HFFc6 (cell line): ENCODE measurements around the gene MTSS2. TPM values are rescaled to one million over a fixed set of nuclear protein-coding genes. Genes with fewer than 3 reads are reported as not detected.
A peak's percentile ranks its signal among the peaks of the same experiment; 100 is the strongest.

ENCODE experiments used
- DNase-seq: peaks from one replicate; pipeline ENCODE4 v3.0.0-alpha.2; 2018
- H3K27ac Mint-ChIP-seq: 2 replicates; pipeline ENCODE4 v1.8.0; 2020; ENCODE audit warnings: mild to moderate bottlenecking, mixed read lengths
- H3K27me3 Mint-ChIP-seq: 2 replicates; pipeline ENCODE4 v1.8.0; 2021; ENCODE audit warnings: mild to moderate bottlenecking, moderate library complexity, mixed read lengths; ENCODE audit not compliant: insufficient read depth
- H3K36me3 Mint-ChIP-seq: 2 replicates; pipeline ENCODE4 v1.8.0; 2021; ENCODE audit warnings: low read depth, mixed read lengths
- H3K4me1 Mint-ChIP-seq: 2 replicates; pipeline ENCODE4 v1.8.0; 2020; ENCODE audit warnings: low read depth, mixed read lengths
- H3K4me3 Mint-ChIP-seq: 2 replicates; pipeline ENCODE4 v1.8.0; 2020; ENCODE audit warnings: mild to moderate bottlenecking, moderate library complexity, mixed read lengths
- H3K9me3 Mint-ChIP-seq: 2 replicates; pipeline ENCODE4 v1.8.0; 2020; ENCODE audit warnings: mild to moderate bottlenecking, mixed read lengths
- CTCF ChIP-seq: fragments of 200-600 bp; sonication (generic); IDR thresholded peaks from 2 replicates; pipeline ENCODE4 v1.5.0; 2021; ENCODE audit warnings: antibody characterized with exemption, mild to moderate bottlenecking
- total RNA-seq, 6 experiments: library from RNA; stranded (reverse); fragmentation: NEBNext Ultra II Directional; extraction: Animal tissue kit (Norgen Biotek cat#: 25700); gene quantifications; 2 replicates in 1 of 6; 3 replicates in 5 of 6; pipeline ENCODE4 v1.2.3, GENCODE V29; 2021

The MTSS2 gene
- total RNA-seq, 6 experiments from 2014 or later, result 82.0 to 96.1 (median 86.5) TPM

DNA sequence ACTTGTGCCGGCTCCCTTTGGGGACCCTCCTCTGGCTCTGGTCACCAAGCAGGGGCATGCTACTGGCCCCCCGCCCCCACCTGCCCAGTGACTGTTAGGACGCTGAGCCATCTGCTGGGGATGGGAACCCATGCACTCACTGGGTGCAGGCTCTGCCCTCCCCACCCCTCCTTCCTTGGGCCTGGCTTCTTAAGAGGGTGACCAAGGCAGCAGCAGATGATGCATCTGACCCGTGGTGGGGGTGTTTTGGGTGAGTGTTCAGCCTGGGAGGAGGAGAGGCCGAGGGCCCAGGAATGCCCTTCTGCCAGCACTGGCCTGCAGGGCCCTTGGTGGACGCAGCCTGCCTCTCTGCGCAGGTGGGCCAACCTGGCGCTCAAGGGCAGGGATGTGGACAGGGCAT is 19.2 kb upstream of the MTSS2 start:
- peaks cover 5% of the 10 kb centered on the region for H3K27me3 Mint-ChIP-seq
- H3K36me3 Mint-ChIP-seq, result no peaks in the 10 kb centered on the region
- no peaks in the 10 kb centered on the region for H3K9me3 Mint-ChIP-seq
- TF ChIP-seq CTCF, result peak; percentile 37; the same call in 1 of the 2 replicates
- H3K4me1 Mint-ChIP-seq, result peaks cover 80% of the 10 kb centered on the region
- peak; percentile 66 for DNase-seq
- H3K27ac Mint-ChIP-seq, result peak overlapping the region; percentile 100
- no peak overlapping the region for H3K4me3 Mint-ChIP-seq

DNA sequence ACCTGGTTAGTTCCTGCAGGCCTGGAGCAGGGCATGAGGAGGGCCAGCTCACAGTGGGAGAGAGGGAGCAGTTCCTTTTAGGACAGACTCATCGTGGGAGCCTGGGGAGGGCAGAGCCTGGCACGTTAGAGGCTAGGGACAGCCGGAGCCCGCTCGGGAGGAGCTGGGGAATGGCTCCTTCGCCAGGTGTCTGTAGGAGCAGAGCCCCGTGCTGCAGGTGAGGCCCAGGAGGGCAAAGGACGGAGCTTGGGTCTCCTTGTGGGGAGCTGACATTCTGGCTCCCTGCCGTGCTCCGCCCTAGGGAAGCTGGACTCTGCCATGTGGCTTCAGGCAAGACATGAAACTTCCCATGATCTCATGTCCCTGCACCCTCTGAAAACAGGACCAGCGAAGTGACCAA is 18.7 kb upstream of the MTSS2 start:
- Mint-ChIP-seq H3K4me3 (no peak overlapping the region), H3K4me1 (peaks cover 80% of the 10 kb centered on the region), H3K9me3 (no peaks in the 10 kb centered on the region), H3K27ac (peak overlapping the region; percentile 100), H3K36me3 (no peaks in the 10 kb centered on the region), H3K27me3 (peaks cover 5% of the 10 kb centered on the region)
- TF ChIP-seq CTCF, result no peak
- DNase-seq, result no peak

GRCh38 chr16:70703835-70704381 is 18.1 kb upstream of the MTSS2 start:
- no peak for DNase-seq
- Mint-ChIP-seq H3K27ac (peak overlapping the region; percentile 100), H3K4me1 (peaks cover 80% of the 10 kb centered on the region), H3K36me3 (peaks cover 4% of the 10 kb centered on the region; the same call in 1 of the 2 replicates), H3K9me3 (no peaks in the 10 kb centered on the region), H3K4me3 (peak overlapping the region; percentile 22), H3K27me3 (peaks cover 5% of the 10 kb centered on the region)
- no peak for TF ChIP-seq CTCF

DNA sequence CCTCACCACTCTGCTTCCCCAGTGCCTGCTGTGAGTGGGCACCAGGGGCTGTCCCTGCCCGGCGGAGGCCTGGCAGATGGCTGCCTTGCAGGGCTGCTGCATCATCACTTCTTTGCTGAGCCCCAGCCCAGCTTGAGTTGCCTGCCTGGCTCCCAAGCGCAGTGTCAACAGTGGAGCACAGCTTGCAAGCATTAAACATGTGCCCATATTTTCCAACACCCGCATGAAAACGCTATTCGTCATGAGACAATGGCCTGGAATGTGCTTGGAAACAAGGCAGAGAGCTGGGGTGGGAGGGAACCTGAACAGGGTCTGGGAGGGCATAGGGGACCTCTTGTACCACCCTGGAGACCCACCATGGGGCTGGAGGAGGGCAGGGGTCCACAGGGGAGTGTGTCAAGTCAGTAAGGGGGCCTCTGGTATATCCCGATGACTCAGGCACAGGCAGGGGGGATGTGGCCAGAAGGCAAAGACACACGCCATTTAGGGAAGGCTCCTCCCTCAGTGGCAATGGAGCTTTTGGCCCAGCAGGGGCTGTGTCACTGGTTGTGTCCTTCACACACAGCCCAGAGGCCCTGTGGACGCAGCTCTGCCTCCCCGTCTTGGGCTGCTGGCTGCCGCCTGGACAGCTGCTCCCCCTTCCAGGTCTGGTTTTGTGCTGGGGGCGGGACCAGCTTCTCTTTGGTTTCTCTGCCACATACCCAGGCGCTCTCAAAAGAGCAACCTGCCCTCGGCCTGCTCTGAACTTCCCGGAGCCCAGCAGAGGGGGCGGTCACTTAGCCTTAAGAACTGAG is 17.4 kb upstream of the MTSS2 start:
- peaks cover 74% of the 10 kb centered on the region for H3K4me1 Mint-ChIP-seq
- H3K4me3 Mint-ChIP-seq, result peak overlapping the region; percentile 55
- H3K9me3 Mint-ChIP-seq, result no peaks in the 10 kb centered on the region
- peaks cover 5% of the 10 kb centered on the region for H3K27me3 Mint-ChIP-seq
- peaks cover 4% of the 10 kb centered on the region; the same call in 1 of the 2 replicates for H3K36me3 Mint-ChIP-seq
- H3K27ac Mint-ChIP-seq, result peak overlapping the region; percentile 100
- peak; percentile 94 for DNase-seq
- peak; percentile 79 for TF ChIP-seq CTCF

DNA sequence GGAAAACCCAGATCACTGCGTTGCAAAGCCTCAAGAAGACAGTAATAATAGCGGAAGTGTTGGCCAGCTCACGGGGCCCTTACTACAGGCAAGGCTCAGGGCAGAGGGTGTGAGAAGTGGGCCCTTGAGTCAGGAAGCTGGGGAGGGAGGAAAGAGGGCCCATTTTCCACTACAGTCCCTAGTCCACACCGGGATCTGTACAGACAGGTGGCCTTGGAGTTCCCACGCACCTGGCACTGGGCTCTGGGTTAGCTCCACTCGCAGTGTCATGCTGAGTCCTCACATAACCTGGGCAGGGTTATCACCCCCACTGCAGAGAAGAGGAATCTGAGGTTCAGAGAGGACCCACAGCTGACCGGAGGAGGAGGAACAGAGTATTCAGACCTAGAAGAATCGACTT is 16.8 kb upstream of the MTSS2 start:
- H3K27me3 Mint-ChIP-seq, result peaks cover 5% of the 10 kb centered on the region
- peak overlapping the region; percentile 100 for H3K27ac Mint-ChIP-seq
- no peaks in the 10 kb centered on the region for H3K9me3 Mint-ChIP-seq
- H3K36me3 Mint-ChIP-seq, result peaks cover 8% of the 10 kb centered on the region; the same call in 1 of the 2 replicates
- TF ChIP-seq CTCF, result no peak
- no peak for DNase-seq
- peak overlapping the region; percentile 55 for H3K4me3 Mint-ChIP-seq
- H3K4me1 Mint-ChIP-seq, result peaks cover 68% of the 10 kb centered on the region
